ENCODE results near the gene FOXE1. TPM values are rescaled to one million over a fixed set of nuclear protein-coding genes. Genes with fewer than 3 reads are reported as not detected.

FOXE1 gene
- total RNA-seq, 1 experiment from 2014 or later = not detected

GRCh38 chr9:97852399-97853055, 499 bp upstream of the FOXE1 start:
- Histone ChIP-seq H4K20me1 (ENCODE audit: insufficient read depth) (no peaks in the 10 kb centered on the region), H3K9me2 (ENCODE audit: insufficient read depth) (no peaks in the 10 kb centered on the region), H2AFZ (ENCODE audit: low read depth, low read length, poor library complexity, severe bottlenecking) (no peak overlapping the region), H3K4me2 (ENCODE audit: low read length) (no peak overlapping the region), H3K4me1 (ENCODE audit: control insufficient read depth in 1 of 2, insufficient read depth in 2 of 2, low read length in 2 of 2) (no peaks in the 10 kb centered on the region), H3K79me2 (ENCODE audit: insufficient read depth, low read length) (no peaks in the 10 kb centered on the region), H3K9ac (ENCODE audit: low read length) (no peak overlapping the region), H3K36me3 (ENCODE audit: control insufficient read depth in 1 of 2, insufficient read depth in 2 of 2, low read length in 2 of 2) (no peaks in the 10 kb centered on the region), H3K9me3 (ENCODE audit: control insufficient read depth in 1 of 2, insufficient read depth in 1 of 2, low read depth in 1 of 2, low read length in 2 of 2) (no peaks in the 10 kb centered on the region), H3K27ac (ENCODE audit: low read depth, low read length) (no peak overlapping the region), H3K4me3 (replicated peaks in 1 of 2; ENCODE audit: low read depth in 1 of 2, low read length in 2 of 2) (no peak overlapping the region), H3K27me3 (ENCODE audit: insufficient read depth, low read length) (no peaks in the 10 kb centered on the region)
- no peak for TF ChIP-seq EGR1 (IDR thresholded peaks at IDR 0.05; ENCODE audit: low read depth)
- TF ChIP-seq POLR2AphosphoS5 (IDR thresholded peaks at IDR 0.05; ENCODE audit: low read depth, low read length) = no peak
- TF ChIP-seq TCF7L2 (IDR thresholded peaks at IDR 0.05; ENCODE audit: borderline replicate concordance, extremely low read depth, insufficient read depth, insufficient read length) = no peak
- TF ChIP-seq ZBTB33 (IDR thresholded peaks at IDR 0.05; ENCODE audit: extremely low read depth, insufficient replicate concordance, low read length) = no peak
- no peak for TF ChIP-seq POLR2A (IDR thresholded peaks at IDR 0.05; ENCODE audit: borderline replicate concordance, extremely low read depth, insufficient read depth, insufficient read length)
- TF ChIP-seq MAX (IDR thresholded peaks at IDR 0.05) = no peak
- no peak for TF ChIP-seq REST (IDR thresholded peaks at IDR 0.05; ENCODE audit: low read depth)
- no peak for TF ChIP-seq CEBPB (IDR thresholded peaks at IDR 0.05; ENCODE audit: low read depth)
- no peak for TF ChIP-seq ELF1 (IDR thresholded peaks at IDR 0.05; ENCODE audit: borderline replicate concordance, low read depth)
- TF ChIP-seq SP1 (IDR thresholded peaks at IDR 0.05; ENCODE audit: low read depth) = no peak
- no peak for TF ChIP-seq EZH2phosphoT487 (IDR thresholded peaks at IDR 0.05; ENCODE audit: borderline replicate concordance)
- no peak for TF ChIP-seq SIN3A (IDR thresholded peaks at IDR 0.05; ENCODE audit: low read depth)
- no peak for TF ChIP-seq FOSL1 (IDR thresholded peaks at IDR 0.05; ENCODE audit: low read depth)
- TF ChIP-seq ZFX (IDR thresholded peaks at IDR 0.05) = no peak
- no TSS peak for BruUV-seq (replicated peaks)
- RAD21 ChIA-PET (ENCODE audit: low non-redundant PET in 1 of 2, low total read pairs in 2 of 2, uncharacterized antibody in 2 of 2, unreplicated experiment in 2 of 2) = no interaction called here
- DNase-seq (ENCODE audit: low read depth, low spot score) = no peak
- POLR2A ChIA-PET = no interaction called here
- no peak for ATAC-seq
- CTCF ChIA-PET = no interaction called here
- intact Hi-C loops (cut with micrococcal nuclease) = no loop called here

Measured in HCT116 (cell line).